NOMO-1 (cell line): Measurements from ENCODE around the gene CNTN4.

Source experiments
- DNase-seq, 2 experiments: peaks; one replicate each; lab custom pipeline; 2025; ENCODE audit not compliant: unreplicated experiment in 2 of 2; lab: John Stamatoyannopoulos, UW

CNTN4 gene

DNA sequence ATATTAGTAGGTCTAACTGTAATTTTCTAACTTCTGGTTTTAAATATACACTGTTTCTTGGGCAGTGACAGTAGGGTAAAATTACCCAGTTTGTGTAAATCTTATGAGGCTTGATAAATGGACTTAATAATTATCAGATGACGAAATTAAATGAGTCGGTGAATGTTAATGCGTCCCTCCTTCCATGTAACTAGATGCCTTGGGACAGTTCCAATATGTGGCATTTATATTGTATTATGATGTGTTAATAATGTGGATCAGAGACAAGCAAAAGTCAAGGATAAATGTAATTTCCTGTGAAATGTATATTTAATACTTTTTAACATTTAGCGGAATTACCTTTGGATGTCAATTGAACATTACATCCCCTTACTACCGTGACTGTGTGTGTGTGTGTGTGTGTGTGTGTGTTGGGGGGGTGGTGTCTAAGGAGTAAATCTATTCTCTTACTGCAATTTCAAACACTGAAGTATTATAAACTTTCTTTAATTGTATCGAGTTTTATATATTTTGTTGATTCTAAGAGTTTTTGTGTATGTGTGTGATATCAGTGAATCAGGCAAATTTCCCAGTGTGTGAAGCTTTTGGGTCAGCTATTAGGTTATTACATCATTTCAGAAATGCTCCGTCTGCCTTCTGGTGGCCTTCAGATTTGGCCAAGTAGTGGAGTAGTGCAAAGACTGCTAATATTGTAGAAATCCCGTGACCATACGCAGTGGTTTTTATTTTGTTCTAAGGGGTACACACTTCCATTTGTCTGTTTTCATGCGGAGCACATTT, 50.1 kb downstream of the CNTN4 start:
- DNase-seq: no peak

DNA sequence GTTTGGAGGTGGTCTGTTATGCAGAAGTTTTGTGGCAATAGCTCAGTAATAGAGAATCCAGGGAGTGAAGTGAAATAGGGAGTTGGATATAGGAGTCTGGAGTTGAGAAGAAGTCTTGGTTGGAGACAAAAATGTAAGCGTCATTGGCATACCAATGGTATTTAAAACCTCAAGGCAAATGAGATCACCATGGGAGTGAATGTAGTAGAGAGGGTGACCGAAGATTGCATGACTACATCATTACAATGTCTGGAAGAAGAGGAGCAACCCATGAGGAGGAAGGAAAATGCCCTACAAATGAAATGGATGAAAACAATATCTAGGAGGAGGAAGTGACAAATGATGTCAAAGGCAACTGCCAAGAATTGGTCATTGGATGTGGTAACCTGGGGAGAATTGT, 54.4 kb downstream of the CNTN4 start:
- no peak for DNase-seq

DNA sequence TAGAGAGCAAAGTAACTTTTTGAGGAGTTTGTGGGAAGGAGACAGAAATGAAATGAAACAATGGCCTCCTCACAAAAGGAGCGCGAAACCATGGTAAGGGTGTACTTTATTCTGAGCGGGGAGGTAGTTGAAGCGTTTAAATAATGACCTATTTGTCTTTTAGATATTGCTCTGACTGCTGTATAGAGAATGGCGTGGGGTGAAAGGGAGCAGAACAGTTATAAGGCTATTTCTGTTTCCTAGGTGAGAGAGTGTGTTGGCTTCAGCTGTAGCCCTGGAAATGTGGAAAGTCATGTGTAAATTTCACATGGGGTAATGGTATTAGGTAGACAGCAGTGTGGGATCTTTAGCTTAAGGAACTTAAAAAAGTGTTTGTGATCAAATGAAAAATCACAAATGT, 54.9 kb downstream of the CNTN4 start:
- no peak for DNase-seq

DNA sequence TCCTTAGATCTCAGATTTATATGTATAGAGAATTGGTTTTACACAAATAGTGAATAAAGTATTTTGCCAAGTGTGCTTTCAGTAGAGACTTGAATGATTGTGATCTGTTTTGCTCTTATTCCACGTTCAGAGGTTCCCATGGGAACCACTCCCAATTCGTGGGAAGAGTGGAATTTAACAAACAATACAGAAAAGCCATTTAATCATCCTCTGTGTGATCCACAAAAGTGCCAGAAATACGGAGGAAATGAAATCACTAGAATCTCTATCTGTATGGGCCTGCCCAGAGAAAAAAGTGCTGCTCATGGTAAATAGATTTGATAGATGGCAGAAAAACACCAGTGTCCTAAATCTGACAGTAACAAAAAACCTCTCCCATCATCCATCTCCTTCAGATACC, 56.0 kb downstream of the CNTN4 start:
- no peak for DNase-seq

DNA sequence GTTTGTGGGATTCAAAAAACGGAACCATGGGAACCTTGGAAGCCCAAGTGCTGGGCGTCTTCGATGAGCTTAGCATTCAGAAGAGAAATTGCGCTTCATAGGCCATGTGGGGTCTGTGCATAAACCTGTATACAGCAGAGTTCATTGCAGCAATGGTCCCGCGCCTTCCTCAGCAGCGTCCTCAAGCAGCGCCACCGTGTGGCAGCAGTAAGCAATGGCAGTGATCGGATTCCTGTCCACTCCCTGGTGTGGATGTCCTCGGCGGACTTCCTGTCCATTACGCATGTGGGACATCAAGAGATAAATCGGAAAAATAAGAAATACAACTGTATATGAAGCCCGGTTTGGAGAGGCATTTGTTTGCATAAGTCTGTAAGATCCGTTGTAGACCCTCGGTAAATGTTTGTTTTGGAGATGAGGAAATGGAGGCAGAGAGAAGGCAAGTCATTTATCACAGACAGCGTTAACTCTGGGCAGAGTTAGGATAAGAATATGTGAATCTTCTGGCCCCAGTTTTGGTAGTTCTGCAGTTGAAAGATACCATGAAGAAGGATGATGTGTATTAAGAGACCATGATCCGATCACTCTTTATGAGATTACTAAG, 57.7 kb downstream of the CNTN4 start:
- no peak for DNase-seq

DNA sequence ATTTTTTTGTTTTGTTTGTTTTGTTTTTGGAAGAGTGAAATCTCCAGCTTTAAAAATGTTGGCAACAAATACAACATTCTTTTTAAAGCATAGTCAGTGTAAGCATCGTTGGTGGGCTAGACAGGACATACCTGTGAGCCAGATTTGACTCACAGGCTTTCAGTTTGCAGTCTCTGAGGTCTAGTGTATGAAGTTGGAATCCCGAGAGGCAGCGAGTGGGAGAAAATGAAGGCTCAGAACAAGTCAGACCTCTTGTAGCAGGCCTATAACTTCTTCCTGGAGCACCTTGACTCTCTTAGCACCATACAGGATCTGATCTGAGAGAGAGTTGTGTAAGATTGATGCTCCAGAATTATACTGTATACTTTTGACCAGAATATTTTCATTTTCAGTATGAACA, 60.2 kb downstream of the CNTN4 start:
- DNase-seq: no peak

DNA sequence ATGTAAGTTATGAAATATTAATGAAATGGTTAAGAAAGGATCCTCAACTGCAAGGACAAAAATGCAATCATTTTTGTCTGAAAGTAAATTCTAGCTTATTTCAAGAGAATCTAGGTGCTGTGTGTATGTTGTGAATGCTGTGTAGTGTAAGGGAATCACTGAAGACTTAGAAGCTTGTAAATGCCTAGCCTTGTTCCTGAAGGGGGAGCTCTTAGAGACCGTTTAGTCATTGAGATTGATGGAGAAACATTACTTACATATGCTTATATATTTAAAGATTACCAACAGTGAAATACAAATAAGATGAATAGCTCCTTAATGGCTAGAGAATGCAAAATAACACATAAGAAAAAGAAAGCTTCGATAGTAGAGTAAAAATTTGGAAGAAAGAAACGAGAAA, 67.9 kb downstream of the CNTN4 start:
- no peak for DNase-seq

DNA sequence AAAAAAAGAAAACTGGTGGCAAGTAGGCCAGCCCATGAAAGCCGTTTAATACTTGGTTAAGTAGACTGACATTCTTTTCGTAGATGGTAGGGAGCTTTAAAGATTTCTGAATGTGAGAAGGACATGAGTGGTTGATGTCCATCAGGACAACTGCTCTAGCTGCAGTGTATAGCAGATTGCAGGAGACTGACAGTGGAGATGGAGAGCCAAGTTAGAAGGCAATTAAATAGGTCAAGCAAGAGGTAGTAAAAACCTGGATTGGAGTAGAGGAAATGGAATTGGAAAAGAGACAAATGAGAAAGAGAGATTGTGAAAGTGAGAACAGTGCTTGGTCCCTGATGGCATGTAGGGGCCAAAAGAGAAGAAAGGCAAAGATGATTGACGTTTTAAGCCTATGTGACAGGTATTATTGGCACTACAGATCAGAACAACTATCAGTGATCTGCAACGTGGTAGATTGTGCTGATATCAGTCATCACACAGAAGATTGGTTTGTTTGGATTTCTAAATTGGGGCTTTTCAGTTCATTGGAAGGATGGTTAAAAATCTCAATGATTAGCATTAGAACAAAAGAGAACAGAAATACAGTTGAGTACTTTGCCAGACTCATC, 74.0 kb downstream of the CNTN4 start:
- DNase-seq: no peak

DNA sequence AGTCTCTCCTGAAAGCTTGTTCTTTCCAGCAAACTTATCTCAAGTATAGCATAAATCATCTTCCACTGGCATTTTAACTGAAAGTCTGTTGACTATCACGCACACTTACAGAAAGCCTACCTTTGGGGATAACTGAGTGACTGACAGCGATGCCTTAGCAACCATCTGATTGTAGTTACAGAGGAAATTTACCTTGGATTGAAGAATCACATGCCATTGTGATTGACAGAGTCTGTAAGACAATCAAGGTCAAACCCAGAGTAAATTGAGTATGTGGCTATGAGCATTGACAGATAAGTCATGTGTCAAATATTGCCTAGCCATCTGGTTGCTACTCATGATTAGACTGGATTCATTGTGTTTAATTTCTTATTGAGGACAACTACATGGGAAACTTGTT, 82.0 kb downstream of the CNTN4 start:
- DNase-seq: no peak

DNA sequence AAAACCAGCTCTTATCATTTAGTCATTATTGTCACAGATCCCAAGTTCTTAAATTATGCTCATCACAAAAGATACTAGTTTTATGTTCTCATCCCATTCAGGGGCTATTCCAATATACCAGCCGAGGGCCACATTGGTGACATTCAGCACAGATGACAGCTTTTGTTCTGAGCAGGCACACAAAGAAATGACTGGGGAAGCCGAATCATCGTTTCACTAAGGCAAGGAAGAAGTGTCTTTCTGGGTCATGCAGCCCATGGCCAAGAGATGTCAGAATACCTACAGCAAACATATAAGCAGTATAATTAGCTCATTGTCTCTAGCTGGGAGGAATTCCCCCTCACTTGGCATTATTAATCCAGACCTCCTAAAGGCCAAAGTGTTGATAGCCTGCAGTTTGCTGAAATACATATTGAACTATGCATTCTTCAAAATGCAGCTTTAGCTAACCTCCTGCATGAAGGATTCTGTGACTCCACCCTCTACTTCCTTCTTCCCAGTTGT, 100.2 kb downstream of the CNTN4 start:
- DNase-seq: no peak

DNA sequence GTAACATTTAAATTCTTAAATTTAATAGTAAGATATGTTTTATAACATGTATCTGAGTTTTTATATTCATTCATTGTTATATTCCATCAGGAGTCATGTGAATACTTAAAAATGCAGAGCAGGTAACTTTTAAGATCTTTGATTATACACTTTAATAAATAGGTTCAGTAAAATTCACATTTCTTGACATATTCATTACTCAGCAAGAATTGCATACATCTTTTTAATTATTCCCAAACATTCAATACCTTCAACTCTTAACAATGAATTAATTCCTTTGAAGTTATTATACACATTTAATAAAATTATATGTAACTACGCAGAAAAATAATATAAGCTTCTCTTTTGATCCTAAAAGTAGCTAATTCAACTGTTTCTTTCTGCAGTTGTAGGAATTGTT, 105.4 kb downstream of the CNTN4 start:
- DNase-seq: no peak

DNA sequence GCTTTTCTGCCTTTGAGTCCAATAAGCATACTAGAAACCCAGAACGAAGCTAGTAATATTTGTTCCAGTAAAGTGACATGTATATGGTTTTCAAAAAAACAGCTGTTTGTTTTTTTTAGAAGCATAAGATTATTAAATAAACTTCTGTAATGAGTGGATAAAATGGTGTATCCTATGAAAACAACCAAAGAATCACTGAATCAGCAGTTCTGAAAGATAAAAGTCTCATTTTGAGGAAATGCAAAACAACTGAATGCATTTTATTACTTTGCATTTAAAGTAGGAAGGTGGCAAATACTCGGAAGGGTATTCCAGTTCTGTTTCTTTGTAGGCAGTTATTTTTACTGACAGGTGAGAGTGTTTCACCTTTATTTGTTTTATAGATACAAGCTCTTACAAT, 107.0 kb downstream of the CNTN4 start:
- DNase-seq: no peak

DNA sequence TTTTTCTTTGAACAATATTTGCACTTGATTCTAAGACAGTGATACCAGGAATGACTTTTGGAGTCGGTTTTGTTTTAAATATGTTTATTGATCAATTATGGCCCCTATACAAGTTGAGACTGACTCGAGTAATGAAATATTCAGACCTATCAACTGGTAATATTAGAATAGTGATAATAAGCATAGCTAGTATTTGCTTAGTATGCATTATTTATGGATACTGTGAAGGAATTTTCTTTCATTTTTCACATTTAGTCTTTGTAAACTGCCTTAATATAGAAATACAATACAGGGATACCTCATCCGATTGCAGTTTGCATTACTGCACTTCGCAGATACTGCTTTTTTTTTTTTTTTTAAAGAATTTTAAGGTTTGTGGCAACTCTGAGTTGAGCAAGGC, 107.9 kb downstream of the CNTN4 start:
- no peak for DNase-seq

DNA sequence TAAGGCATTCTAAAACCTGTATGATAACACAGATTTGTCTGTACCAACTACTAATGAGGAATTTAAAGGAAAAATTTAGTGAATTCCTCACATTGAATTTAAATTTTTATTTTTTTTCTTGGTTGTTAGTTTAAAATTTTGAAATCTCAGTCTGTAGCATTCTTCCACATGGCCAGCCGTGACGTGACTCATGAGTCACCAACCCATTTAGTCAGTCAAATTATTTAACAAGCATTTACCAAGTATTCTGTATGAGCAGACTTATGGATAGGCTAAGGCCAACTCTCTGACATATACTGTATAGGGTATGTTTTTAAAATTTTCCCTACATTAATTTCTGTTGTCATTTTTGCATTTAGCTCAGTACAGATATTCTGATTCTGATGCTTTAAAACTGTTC, 112.9 kb downstream of the CNTN4 start:
- no peak for DNase-seq

DNA sequence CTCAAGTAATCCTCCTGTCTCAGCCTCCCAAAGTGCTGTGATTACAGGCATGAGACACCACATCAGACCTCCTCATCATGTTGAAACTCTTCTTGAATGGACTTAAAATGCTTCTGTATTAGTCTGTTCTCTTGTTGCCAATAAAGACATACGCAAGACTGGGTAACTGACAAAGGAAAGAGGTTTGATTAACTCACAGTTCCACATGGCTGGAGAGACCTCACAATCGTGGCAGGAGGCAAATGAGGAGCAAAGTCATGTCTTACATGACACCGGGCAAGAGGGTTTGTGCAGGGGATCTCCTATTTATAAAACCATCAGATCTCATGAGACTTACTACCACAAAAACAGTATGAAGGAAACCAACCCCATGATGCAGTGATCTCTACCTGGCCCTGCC, 113.5 kb downstream of the CNTN4 start:
- DNase-seq: no peak

DNA sequence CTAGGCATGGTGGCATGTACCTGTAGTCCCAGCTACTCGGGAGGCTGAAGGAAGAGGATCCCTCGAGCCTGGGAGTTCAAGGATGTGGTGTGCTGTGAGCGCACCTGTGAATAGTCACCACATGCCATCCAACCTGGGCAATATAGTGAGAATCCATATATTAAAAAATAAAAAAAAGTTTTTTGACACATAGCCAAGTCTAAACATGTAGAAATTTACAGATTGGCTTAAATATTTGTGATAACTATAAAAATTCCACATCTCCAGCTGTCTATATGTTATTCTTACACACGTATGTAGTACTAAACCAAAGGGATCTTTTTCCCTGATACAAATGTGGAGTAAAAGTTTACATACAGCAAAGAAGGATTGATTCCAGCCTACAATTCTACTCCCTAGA, 119.7 kb downstream of the CNTN4 start:
- no peak for DNase-seq

DNA sequence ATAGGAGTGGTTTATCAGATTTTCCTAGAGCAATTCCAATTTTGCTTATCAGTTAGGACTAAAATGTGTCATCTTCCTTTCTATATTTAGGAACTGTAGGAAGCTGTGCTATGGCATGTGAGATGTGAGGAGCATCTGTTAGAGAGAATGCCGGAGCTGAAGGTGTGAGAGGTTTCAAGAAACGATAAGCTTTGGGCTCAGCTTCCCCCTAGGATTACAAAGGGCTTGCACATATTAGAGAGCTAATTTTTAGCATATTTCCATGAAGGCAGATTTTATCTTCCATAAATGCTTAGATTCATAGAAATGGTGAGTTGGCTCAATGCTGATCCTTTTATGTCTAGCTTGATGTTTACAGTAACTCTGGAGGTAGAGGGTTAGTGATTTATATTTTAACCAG, 120.2 kb downstream of the CNTN4 start:
- DNase-seq: no peak

DNA sequence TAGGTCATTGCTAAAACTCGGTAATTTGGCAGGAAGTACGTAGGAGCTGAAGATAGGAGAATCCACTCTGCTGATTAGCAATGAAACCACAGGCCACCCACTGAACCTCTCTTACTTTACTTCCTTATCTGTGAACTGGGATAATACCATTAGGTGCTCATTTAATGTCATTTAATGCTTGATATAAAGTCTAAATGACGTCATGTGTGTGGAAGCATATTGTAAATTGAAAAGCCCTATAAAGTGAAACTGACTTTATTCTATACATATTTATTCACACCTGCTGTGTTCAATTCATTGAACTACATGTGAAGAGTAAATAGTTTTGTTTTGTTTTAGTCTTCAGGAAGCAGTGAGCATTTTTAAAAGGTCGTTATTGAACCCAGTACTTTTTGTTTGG, 137.5 kb downstream of the CNTN4 start:
- no peak for DNase-seq

DNA sequence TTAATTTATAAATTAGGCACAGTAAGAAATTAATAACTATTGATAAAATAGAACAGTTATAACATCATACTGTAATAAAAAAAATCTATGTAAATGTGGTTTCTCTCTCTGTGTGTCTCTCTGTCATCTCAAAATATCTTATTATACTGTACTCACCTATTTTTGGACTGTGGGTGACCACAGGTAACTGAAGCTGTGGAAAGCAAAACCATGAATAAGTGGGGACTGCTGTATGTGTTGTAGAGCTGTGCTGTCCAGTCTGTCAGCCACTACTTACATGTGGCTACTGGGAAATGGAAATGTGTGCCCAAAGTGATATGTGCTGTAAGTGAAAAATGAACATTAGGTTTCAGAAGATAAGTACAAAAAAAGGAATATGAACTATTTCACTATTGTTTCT, 145.5 kb downstream of the CNTN4 start:
- no peak for DNase-seq

DNA sequence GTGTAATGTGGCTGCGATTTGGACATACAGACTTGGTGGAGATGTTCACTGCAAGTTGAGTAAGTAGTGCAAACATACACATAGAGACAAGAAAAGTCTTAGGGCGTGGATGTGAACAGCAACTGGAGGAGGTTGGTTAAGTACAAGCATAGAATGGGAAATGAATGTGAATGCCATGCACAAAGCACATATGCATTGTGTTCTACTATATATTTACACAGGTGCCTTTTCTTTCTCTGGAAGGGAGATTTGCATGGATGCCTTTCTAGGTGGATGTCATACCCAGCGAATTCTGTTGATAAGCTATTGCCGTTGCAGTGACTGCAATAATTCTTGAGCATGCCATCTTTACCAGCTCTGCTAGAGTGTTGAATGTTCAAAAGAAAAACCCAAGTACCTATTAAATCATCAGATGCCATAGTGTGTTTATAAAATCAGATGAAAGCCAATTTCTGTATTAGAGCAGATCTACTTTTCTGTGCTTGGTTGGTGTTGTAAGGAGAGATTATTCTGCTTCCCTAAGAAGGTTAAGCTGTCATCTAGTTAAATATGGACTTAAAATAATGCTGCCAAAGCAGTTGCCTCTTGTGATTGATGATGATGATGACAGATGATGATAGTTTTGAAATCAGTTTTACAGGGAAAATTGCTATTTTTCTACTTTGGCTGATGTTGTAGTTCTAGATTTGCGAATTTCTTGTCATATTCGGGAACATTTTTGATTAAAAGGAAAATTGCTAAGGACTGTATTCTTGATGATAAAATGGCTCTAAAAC, 148.4 kb downstream of the CNTN4 start:
- DNase-seq: no peak

DNA sequence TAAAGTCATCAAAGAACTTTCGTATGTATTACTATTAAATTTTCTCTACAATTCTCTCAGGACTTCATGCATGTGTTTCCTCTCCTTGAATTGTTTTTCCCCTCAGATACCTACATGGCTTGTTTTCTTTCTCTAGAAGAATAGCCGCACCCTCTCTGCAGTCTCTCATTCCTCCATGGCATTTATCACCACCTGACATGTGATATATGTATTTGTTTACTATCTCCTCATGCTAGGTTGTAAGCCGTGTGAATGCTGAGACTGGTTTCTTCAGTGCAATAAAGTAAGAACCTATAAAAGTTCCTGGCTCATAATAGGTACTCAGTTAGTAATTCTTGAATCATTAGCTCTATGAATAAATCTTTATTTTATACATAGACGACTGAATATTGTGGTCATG, 149.2 kb downstream of the CNTN4 start:
- no peak for DNase-seq
